H1 (cell line): ENCODE data around the gene C2CD3. TPM values are rescaled to one million over a fixed set of nuclear protein-coding genes. Genes with fewer than 3 reads are reported as not detected.

Source experiments
- CTCF ChIA-PET: fragments of 300-600 bp; sonication (Branson Sonifier 250); formaldehyde crosslinking; loops from one replicate; lab custom pipeline; 2021; ENCODE audit not compliant: partially characterized antibody; lab: Charles Lee
- POLR2A ChIA-PET: fragments of 300-600 bp; sonication (Branson Sonifier 250); formaldehyde crosslinking; loops from one replicate; lab custom pipeline; 2021; ENCODE audit warnings: inconsistent platforms; ENCODE audit not compliant: partially characterized antibody; lab: Charles Lee
- DNase-seq, 2 experiments: peaks; one replicate each; pipeline versions ENCODE4 v3.0.0 to v3.0.0-alpha.2; 2010 to 2022; ENCODE audit warnings: low spot score in 2 of 2, low read depth in 1 of 2, mixed read lengths in 1 of 2
- FAIRE-seq: peaks from 2 replicates; lab custom pipeline; 2011; peaks lifted over from hg19 to GRCh38; lab: Jason Lieb, UNC
- H2AFZ ChIP-seq: 2 replicates; pipeline ENCODE4 v1.8.1; 2012; ENCODE audit warnings: low read length, inconsistent platforms
- H2AK5ac ChIP-seq: 2 replicates; pipeline ENCODE4 v1.6.1; 2013; ENCODE audit warnings: low read depth, low read length
- H2BK120ac ChIP-seq: replicated peaks from 2 replicates; pipeline ENCODE3; 2013; ENCODE audit warnings: low read depth, low read length, inconsistent platforms
- H2BK12ac ChIP-seq: 2 replicates; pipeline ENCODE4 v1.6.1; 2013; ENCODE audit warnings: low read depth, low read length
- H2BK15ac ChIP-seq: 2 replicates; pipeline ENCODE4 v1.6.1; 2013; ENCODE audit warnings: low read length
- H2BK20ac ChIP-seq: 2 replicates; pipeline ENCODE4 v1.6.1; 2013; ENCODE audit warnings: low read length
- H2BK5ac ChIP-seq: 2 replicates; pipeline ENCODE4 v1.6.1; 2013; ENCODE audit warnings: low read depth, low read length
- H3K14ac ChIP-seq: 2 replicates; pipeline ENCODE4 v1.6.1; 2013; ENCODE audit warnings: inconsistent platforms; ENCODE audit not compliant: insufficient read length
- H3K18ac ChIP-seq: 2 replicates; pipeline ENCODE4 v1.6.1; 2013; ENCODE audit warnings: low read length; ENCODE audit errors: extremely low read depth
- H3K23ac ChIP-seq: 2 replicates; pipeline ENCODE4 v1.6.1; 2013; ENCODE audit warnings: inconsistent platforms; ENCODE audit not compliant: insufficient read length
- H3K23me2 ChIP-seq: 2 replicates; pipeline ENCODE4 v1.6.1; 2013; ENCODE audit warnings: low read depth, low read length
- H3K27ac ChIP-seq: 2 replicates; pipeline ENCODE4 v1.6.1; 2011; ENCODE audit warnings: low read depth, low read length, inconsistent platforms
- H3K27me3 ChIP-seq, 4 experiments: replicated peaks in 1 of 4; 1 replicate in 1 of 4; 2 replicates in 3 of 4; pipeline versions ENCODE4 v1.6.1 to v1.8.1; 2011 to 2013; ENCODE audit warnings: low read length in 3 of 4, mild to moderate bottlenecking in 3 of 4, inconsistent platforms in 2 of 4, mixed read lengths in 2 of 4, moderate library complexity in 1 of 4; ENCODE audit not compliant: control insufficient read depth in 3 of 4, insufficient read depth in 3 of 4; ENCODE audit errors: extremely low read depth in 1 of 4
- H3K36me3 ChIP-seq, 4 experiments: 2 replicates each; pipeline versions ENCODE4 v1.6.1 to v1.8.1; 2011 to 2013; ENCODE audit warnings: mild to moderate bottlenecking in 4 of 4, low read length in 3 of 4, moderate library complexity in 2 of 4, control low read depth in 1 of 4, inconsistent platforms in 1 of 4; ENCODE audit not compliant: insufficient read depth in 4 of 4, control insufficient read depth in 2 of 4
- H3K4ac ChIP-seq: replicated peaks from 2 replicates; pipeline ENCODE3; 2013; ENCODE audit warnings: low read length, low read depth, mixed read lengths, inconsistent platforms; ENCODE audit not compliant: insufficient read length
- H3K4me1 ChIP-seq, 4 experiments: replicated peaks in 1 of 4; 1 replicate in 1 of 4; 2 replicates in 3 of 4; pipeline versions ENCODE4 v1.6.1 to v1.8.1; 2011 to 2013; ENCODE audit warnings: low read length in 3 of 4, inconsistent platforms in 2 of 4, mixed read lengths in 1 of 4; ENCODE audit not compliant: insufficient read depth in 4 of 4, control insufficient read depth in 3 of 4
- H3K4me2 ChIP-seq, 2 experiments: 2 replicates each; pipeline versions ENCODE4 v1.6.1 to v1.8.1; 2011 to 2013; ENCODE audit warnings: low read depth in 2 of 2, low read length in 2 of 2, control low read depth in 1 of 2, inconsistent platforms in 1 of 2, mild to moderate bottlenecking in 1 of 2; ENCODE audit not compliant: insufficient read depth in 1 of 2
- H3K4me3 ChIP-seq, 4 experiments: fragments of 200-600, 300-600 bp in 1 of 4; sonication (generic), shearing (Covaris generic), sonication (Bioruptor Twin) in 1 of 4; 2 replicates each; pipeline versions ENCODE4 v1.5.1 to v1.8.1; 2011 to 2016; ENCODE audit warnings: low read length in 4 of 4, low read depth in 3 of 4, control low read depth in 2 of 4, inconsistent platforms in 2 of 4, mild to moderate bottlenecking in 2 of 4, mixed read lengths in 1 of 4, moderate library complexity in 1 of 4; ENCODE audit not compliant: insufficient read depth in 2 of 4; ENCODE audit errors: extremely low read depth in 1 of 4
- H3K56ac ChIP-seq: replicated peaks from 2 replicates; pipeline ENCODE3; 2013; ENCODE audit warnings: low read depth, mild to moderate bottlenecking, mixed read lengths, low read length, inconsistent platforms; ENCODE audit not compliant: insufficient read length
- H3K79me1 ChIP-seq: 2 replicates; pipeline ENCODE4 v1.6.1; 2013; ENCODE audit warnings: low read depth, low read length, control low read depth
- H3K79me2 ChIP-seq, 2 experiments: 2 replicates each; pipeline versions ENCODE4 v1.6.1 to v1.8.1; 2012 to 2013; ENCODE audit warnings: low read length in 2 of 2, mild to moderate bottlenecking in 2 of 2, inconsistent platforms in 1 of 2; ENCODE audit not compliant: insufficient read depth in 2 of 2, control insufficient read depth in 1 of 2
- H3K9ac ChIP-seq, 4 experiments: replicated peaks in 1 of 4; 1 replicate in 1 of 4; 2 replicates in 3 of 4; pipeline versions ENCODE4 v1.6.1 to v1.8.1; 2011 to 2013; ENCODE audit warnings: low read depth in 3 of 4, low read length in 3 of 4, control low read depth in 2 of 4, mild to moderate bottlenecking in 2 of 4, moderate library complexity in 2 of 4, inconsistent platforms in 1 of 4; ENCODE audit errors: extremely low read depth in 1 of 4
- H3K9me3 ChIP-seq, 2 experiments: 2 replicates each; pipeline versions ENCODE4 v1.6.1 to v1.8.1; 2012 to 2013; ENCODE audit warnings: mild to moderate bottlenecking in 2 of 2, moderate library complexity in 2 of 2, control low read depth in 1 of 2, inconsistent platforms in 1 of 2, low read depth in 1 of 2, low read length in 1 of 2, mixed read lengths in 1 of 2; ENCODE audit not compliant: insufficient read depth in 2 of 2
- H4K20me1 ChIP-seq, 2 experiments: replicated peaks in 1 of 2; 2 replicates each; pipeline versions ENCODE3 to v1.8.1; 2011 to 2013; ENCODE audit warnings: inconsistent platforms in 2 of 2, low read length in 2 of 2, mild to moderate bottlenecking in 1 of 2; ENCODE audit not compliant: insufficient read depth in 2 of 2, control insufficient read depth in 1 of 2
- H4K5ac ChIP-seq: 2 replicates; pipeline ENCODE4 v1.6.1; 2013; ENCODE audit warnings: low read length, low read depth, mixed read lengths, inconsistent platforms; ENCODE audit not compliant: insufficient read length
- H4K8ac ChIP-seq: 2 replicates; pipeline ENCODE4 v1.8.0; 2013; ENCODE audit warnings: mild to moderate bottlenecking, moderate library complexity, low read length, inconsistent platforms; ENCODE audit not compliant: insufficient read depth; ENCODE audit errors: extremely low read depth
- H4K91ac ChIP-seq: replicated peaks from 2 replicates; pipeline ENCODE3; 2013; ENCODE audit warnings: low read length, mixed read lengths, inconsistent platforms; ENCODE audit not compliant: insufficient read length
- BACH1 ChIP-seq: IDR thresholded peaks from 2 replicates; pipeline ENCODE4 v1.6.1; 2012; ENCODE audit warnings: low read length, improper control_type of control experiment
- BRCA1 ChIP-seq: IDR thresholded peaks from 2 replicates; pipeline ENCODE4 v1.6.1; 2012; ENCODE audit warnings: low read depth, low read length, improper control_type of control experiment
- CEBPB ChIP-seq: IDR thresholded peaks from 2 replicates; pipeline ENCODE4 v1.6.1; 2012; ENCODE audit warnings: low read depth, low read length
- CREB1 ChIP-seq: IDR thresholded peaks from 2 replicates; pipeline ENCODE4 v1.6.1; 2012; ENCODE audit warnings: inconsistent platforms
- JUN ChIP-seq: IDR thresholded peaks from 2 replicates; pipeline ENCODE4 v1.6.1; 2011; ENCODE audit warnings: low read depth, mild to moderate bottlenecking, improper control_type of control experiment, low read length
- KDM1A ChIP-seq: fragments of 200-600, 300-600 bp; sonication (generic); IDR thresholded peaks from 2 replicates; pipeline ENCODE4 v1.7.1; 2016; ENCODE audit warnings: mild to moderate bottlenecking, low read length, borderline replicate concordance
- RNF2 ChIP-seq: fragments of 200-900, 300-1000 bp; sonication (generic); IDR thresholded peaks from 2 replicates; pipeline ENCODE4 v1.7.1; 2016; ENCODE audit warnings: borderline replicate concordance, low read depth, mild to moderate bottlenecking, antibody characterized with exemption, low read length; ENCODE audit not compliant: poor library complexity, severe bottlenecking; ENCODE audit errors: missing control alignments
- SAP30 ChIP-seq: fragments of 300-600 bp; sonication (generic); IDR thresholded peaks from 2 replicates; pipeline ENCODE4 v1.7.1; 2012; ENCODE audit warnings: low read length, moderate library complexity, mild to moderate bottlenecking, inconsistent platforms; ENCODE audit not compliant: insufficient read depth, insufficient replicate concordance
- TAF1 ChIP-seq: IDR thresholded peaks from 2 replicates; pipeline ENCODE4 v1.6.1; 2011; ENCODE audit warnings: mild to moderate bottlenecking, low read depth, low read length
- TCF12 ChIP-seq: IDR thresholded peaks from 2 replicates; pipeline ENCODE4 v1.6.1; 2011; ENCODE audit warnings: low read depth, mild to moderate bottlenecking, low read length
- YY1 ChIP-seq: IDR thresholded peaks from 2 replicates; pipeline ENCODE4 v1.6.1; 2011; ENCODE audit warnings: low read depth, mild to moderate bottlenecking, low read length
- ZNF274 ChIP-seq: IDR thresholded peaks from 2 replicates; pipeline ENCODE4 v1.7.0; 2012; ENCODE audit warnings: low read length, borderline replicate concordance; ENCODE audit errors: extremely low read depth
- WGBS, 2 experiments: shearing (Covaris generic) in 1 of 2; methylation state at CpG; one replicate each; pipeline versions ENCODE4 v1.1.6 to v1.1.7; 2013 to 2015; ENCODE audit warnings: low lambda C conversion rate in 2 of 2, mixed read lengths in 2 of 2, inconsistent platforms in 1 of 2, low coverage in 1 of 2, missing lambda C conversion rate in 1 of 2; ENCODE audit not compliant: insufficient replicate concordance in 2 of 2, insufficient coverage in 1 of 2, insufficient read length in 1 of 2; ENCODE audit errors: extremely low coverage in 1 of 2, missing lambda C conversion rate in 1 of 2; 5-methylcytosine and 5-hydroxymethylcytosine counted together
- polyA plus RNA-seq, 7 experiments: library from polyadenylated mRNA; depleted of rRNA in 3 of 7; stranded (reverse) in 5 of 7; unstranded in 2 of 7; fragments of >200 nt in 5 of 7; fragments of 200-250 nt in 2 of 7; gene quantifications; 1 replicate in 5 of 7; 2 replicates in 1 of 7; 4 replicates in 1 of 7; pipeline versions ENCODE4 v1.2.1 to v1.2.3, GENCODE V29; 2011 to 2013; ENCODE audit warnings: missing spikeins in 2 of 7, mixed read lengths in 2 of 7
- total RNA-seq: library from RNA; stranded (reverse); fragmentation: NEBNext Ultra II Directional; extraction: Animal tissue kit (Norgen Biotek cat#: 25700); gene quantifications from 2 replicates; pipeline ENCODE4 v1.2.1, GENCODE V29; 2021

C2CD3 gene
- total and polyA plus RNA-seq, 2 of the 8 experiments (the other 6 are each of a cell fraction or from before 2014, with no cell fraction given) = 11.0 to 29.1 TPM

DNA sequence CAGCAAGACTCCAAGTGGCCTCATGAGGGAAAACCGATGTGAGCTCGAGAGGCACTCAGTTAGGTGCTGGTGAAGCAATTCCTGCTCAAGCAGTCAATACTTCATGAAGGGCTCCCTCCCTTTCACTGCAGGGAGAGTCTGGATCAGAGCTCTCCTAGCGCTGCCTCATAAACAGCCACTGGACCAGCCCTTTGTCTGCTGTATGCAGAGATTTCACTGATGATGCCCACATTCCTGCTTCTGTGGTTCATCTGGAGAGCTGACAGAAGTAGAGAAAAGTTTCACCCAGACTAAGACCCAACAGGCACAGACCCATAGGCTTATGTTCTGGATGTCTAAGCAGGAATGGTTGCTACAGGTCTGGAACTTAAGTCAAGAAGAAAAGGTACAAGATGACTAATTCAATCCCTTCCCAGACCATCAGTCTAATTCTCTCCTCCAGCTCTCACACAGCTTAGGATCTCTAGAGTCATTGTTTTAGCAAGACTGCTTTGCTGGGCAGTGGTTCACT is 192.2 kb downstream of the C2CD3 start:
- Histone ChIP-seq H4K5ac (no peak overlapping the region), H3K4me2 (no peak overlapping the region), H3K14ac (no peak overlapping the region), H3K4me1 (peaks cover 7 to 17% (median 10%) of the 10 kb centered on the region in 4 experiments), H3K23me2 (peaks cover 10% of the 10 kb centered on the region), H3K9ac (no peak overlapping the region), H2BK5ac (no peak overlapping the region), H3K4me3 (no peak overlapping the region), H2AK5ac (no peak overlapping the region), H3K36me3 (peaks cover 20 to 67% (median 37%) of the 10 kb centered on the region in 4 experiments), H2AFZ (no peak overlapping the region), H3K4ac (no peak overlapping the region), H4K91ac (no peak overlapping the region), H3K79me2 (peaks cover 0 to 6% of the 10 kb centered on the region in 2 experiments; a peak in 1 of 4 replicates), H4K8ac (no peak overlapping the region), H3K56ac (no peak overlapping the region), H2BK15ac (no peak overlapping the region), H3K27ac (no peak overlapping the region), H2BK20ac (no peak overlapping the region), H3K23ac (no peak overlapping the region), H3K79me1 (peaks cover 2% of the 10 kb centered on the region; the same call in 1 of the 2 replicates), H2BK12ac (no peak overlapping the region), H3K18ac (no peak overlapping the region), H2BK120ac (no peak overlapping the region), H3K9me3 (no peaks in the 10 kb centered on the region), H4K20me1 (peaks cover 0 to 8% of the 10 kb centered on the region in 2 experiments), H3K27me3 (peaks cover 0 to 2% (median 0%) of the 10 kb centered on the region in 4 experiments; a peak in 2 of 7 replicates)
- CTCF ChIA-PET = interaction anchor here (4.9 kb wide), 1 partner anchor 15 kb away, joined by 22 read pairs; no protein-coding TSS in a partner anchor
- no peak for DNase-seq
- 97% methylated on average over 3 of the region's 3 CpGs; no CpG with 5 or more reads in 1 of the 2 experiments for WGBS, 2 experiments
- no peak for TF ChIP-seq CREB1
- TF ChIP-seq TCF12 = no peak
- TF ChIP-seq SAP30 = no peak
- TF ChIP-seq TAF1 = no peak
- TF ChIP-seq RNF2 = no peak
- no peak for TF ChIP-seq BRCA1
- no peak for TF ChIP-seq JUN
- no peak for TF ChIP-seq BACH1
- TF ChIP-seq KDM1A = no peak
- TF ChIP-seq ZNF274 = no peak
- no peak for TF ChIP-seq CEBPB
- no peak for TF ChIP-seq YY1
- FAIRE-seq = no peak
- POLR2A ChIA-PET = interaction anchor here (1.0 to 6.8 kb wide), 4 partner anchors 8 to 35 kb away, joined by 3 to 94 read pairs (median 9); no protein-coding TSS in a partner anchor
